GM19099 (cell line): ENCODE measurements around the gene CEBPZOS.

Experiments used
- POLR2A ChIP-seq: IDR thresholded peaks from 3 replicates; pipeline ENCODE4 v1.6.1; 2011; ENCODE audit warnings: low read depth; ENCODE audit not compliant: insufficient read length; ENCODE audit errors: extremely low read depth

The CEBPZOS gene

GRCh38 chr2:37180640-37181039 lies 15.7 kb upstream of the CEBPZOS start:
- no peak for TF ChIP-seq POLR2A

GRCh38 chr2:37181726-37182684 lies 14.3 kb upstream of the CEBPZOS start:
- TF ChIP-seq POLR2A: no peak

GRCh38 chr2:37188570-37188969 lies 7.7 kb upstream of the CEBPZOS start, which contains the start of gene SULT6B1:
Gene SULT6B1, minus strand, starts transcription at chr2:37188670. Its CDS starts 30 bp downstream, at chr2:37188640.
- TF ChIP-seq POLR2A: no peak

- TF ChIP-seq POLR2A: no peak
Measured at GRCh38 chr2:37189452-37190153, 6.7 kb upstream of the CEBPZOS start.

- TF ChIP-seq POLR2A: no peak
Measured at GRCh38 chr2:37190290-37190689, 6.0 kb upstream of the CEBPZOS start.

GRCh38 chr2:37191253-37191652 lies 5.0 kb upstream of the CEBPZOS start:
- no peak for TF ChIP-seq POLR2A

GRCh38 chr2:37191747-37192146 lies 4.5 kb upstream of the CEBPZOS start:
- TF ChIP-seq POLR2A: no peak

- TF ChIP-seq POLR2A: no peak
Measured at GRCh38 chr2:37192551-37192950, 3.7 kb upstream of the CEBPZOS start.

GRCh38 chr2:37198681-37199065 lies 2.4 kb downstream of the CEBPZOS start:
- TF ChIP-seq POLR2A: no peak

GRCh38 chr2:37201208-37201607 lies 4.9 kb downstream of the CEBPZOS start:
- TF ChIP-seq POLR2A: no peak

GRCh38 chr2:37201766-37202165 lies 5.5 kb downstream of the CEBPZOS start:
- no peak for TF ChIP-seq POLR2A

- TF ChIP-seq POLR2A: no peak
Measured at GRCh38 chr2:37203708-37204107, 7.4 kb downstream of the CEBPZOS start.

GRCh38 chr2:37205689-37206341 lies 9.5 kb downstream of the CEBPZOS start:
- no peak for TF ChIP-seq POLR2A

- TF ChIP-seq POLR2A: no peak
Measured at GRCh38 chr2:37211212-37211611, 14.9 kb downstream of the CEBPZOS start.

GRCh38 chr2:37211939-37212338 lies 15.6 kb downstream of the CEBPZOS start:
- no peak for TF ChIP-seq POLR2A
